GM21576 (cell line): Measurements from ENCODE around the gene ZSCAN9.

Experiments used
- ATAC-seq: cut with Tn5 transposase; IDR thresholded peaks from one replicate; pipeline ENCODE4 v1.9.1; 2021; ENCODE audit warnings: mild to moderate bottlenecking, moderate library complexity; ENCODE audit not compliant: unreplicated experiment

Gene ZSCAN9

GRCh38 chr6:28220257-28221133 is 4.6 kb upstream of the ZSCAN9 start:
- no peak for ATAC-seq

GRCh38 chr6:28224131-28225055 is 682 bp upstream of the ZSCAN9 start:
- no peak for ATAC-seq

- no peak for ATAC-seq
These were observed 1.4 kb downstream of the ZSCAN9 start for GRCh38 chr6:28226460-28226859.

GRCh38 chr6:28232785-28233184 is 7.7 kb downstream of the ZSCAN9 start:
- no peak for ATAC-seq

- no peak for ATAC-seq
These were observed 10.9 kb downstream of the ZSCAN9 start for GRCh38 chr6:28235912-28236452.

- ATAC-seq = no peak
These were observed 14.6 kb downstream of the ZSCAN9 start for GRCh38 chr6:28239636-28240035.

- ATAC-seq = no peak
These were observed 15.4 kb downstream of the ZSCAN9 start for GRCh38 chr6:28240471-28240870.

- no peak for ATAC-seq
These were observed 18.9 kb downstream of the ZSCAN9 start for GRCh38 chr6:28243946-28244345.

GRCh38 chr6:28245206-28245941 is 20.3 kb downstream of the ZSCAN9 start:
- ATAC-seq = no peak

- ATAC-seq = no peak
These were observed 23.8 kb downstream of the ZSCAN9 start for GRCh38 chr6:28248916-28249315.

GRCh38 chr6:28250747-28251146 is 25.7 kb downstream of the ZSCAN9 start:
- no peak for ATAC-seq

GRCh38 chr6:28251661-28252008 is 26.6 kb downstream of the ZSCAN9 start:
- ATAC-seq = peak; percentile 49

- peak; percentile 73 for ATAC-seq
These were observed 27.2 kb downstream of the ZSCAN9 start, which contains the start of gene ZKSCAN4 for GRCh38 chr6:28252009-28252975. TSS of gene ZKSCAN4 (minus strand) at chr6:28252269. CDS start at chr6:28251980, 289 bp downstream.

- no peak for ATAC-seq
These were observed 29.0 kb downstream of the ZSCAN9 start for GRCh38 chr6:28254121-28254519.

- no peak for ATAC-seq
These were observed 32.0 kb downstream of the ZSCAN9 start for GRCh38 chr6:28257042-28257441.

- ATAC-seq = no peak
These were observed 34.1 kb downstream of the ZSCAN9 start, which contains the start of gene NKAPL for GRCh38 chr6:28258877-28259777. TSS of gene NKAPL (plus strand) at chr6:28259297. CDS start at chr6:28259372, 75 bp downstream.

- no peak for ATAC-seq
These were observed 38.8 kb downstream of the ZSCAN9 start for GRCh38 chr6:28263922-28264321.

GRCh38 chr6:28264834-28265401 is 39.8 kb downstream of the ZSCAN9 start:
- ATAC-seq = no peak
